SKM-1 treated with dmso at 0.1 percent for 144 hours (cell line): ENCODE data around the gene FCRLB.
"Not testable (repeated sequence)": the region's sequence is repeated elsewhere in the genome, so short reads cannot be mapped to it uniquely, and the experiment has no call there.

ENCODE experiments used
- DNase-seq: peaks from one replicate; lab custom pipeline; 2025; ENCODE audit not compliant: unreplicated experiment; lab: John Stamatoyannopoulos, UW

FCRLB gene

GRCh38 chr1:161738627-161739287 is 17.4 kb downstream of the FCRLB start:
- DNase-seq = peak; percentile 87

DNA sequence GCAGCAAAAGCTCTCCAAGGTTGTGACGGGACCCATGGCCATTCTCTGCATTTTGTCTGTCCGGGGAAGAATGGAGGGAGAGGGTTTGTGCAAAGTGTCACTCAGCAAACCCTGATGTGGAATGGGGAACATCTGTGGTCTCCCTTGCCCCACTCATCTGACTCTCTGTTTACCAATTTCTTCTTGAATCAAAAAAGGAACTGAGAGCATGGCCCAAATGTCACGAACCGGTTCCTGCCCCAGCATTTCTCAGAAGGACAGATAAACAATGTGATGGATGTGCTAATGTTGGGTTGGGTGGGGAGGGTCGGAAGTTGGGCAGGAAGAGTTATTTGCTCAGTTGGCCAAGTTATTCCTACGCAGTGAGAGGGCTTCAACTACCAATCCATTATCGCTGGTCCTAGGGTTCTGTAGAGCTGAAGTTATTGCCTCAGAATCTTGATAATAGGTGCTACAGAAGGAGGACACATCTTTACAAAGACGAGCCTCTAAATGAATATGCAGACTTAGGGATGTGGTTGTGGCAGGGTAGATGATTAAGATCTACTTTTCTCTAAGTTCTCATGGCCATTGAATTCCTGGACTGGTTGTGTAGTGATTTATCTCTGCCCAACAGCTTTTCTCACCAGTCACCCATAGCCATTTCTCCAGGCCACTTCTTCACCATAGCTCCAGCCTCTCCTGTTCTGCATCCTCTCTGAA is 18.7 kb downstream of the FCRLB start:
- DNase-seq = no peak

GRCh38 chr1:161740921-161741320 is 19.6 kb downstream of the FCRLB start:
- no peak for DNase-seq

DNA sequence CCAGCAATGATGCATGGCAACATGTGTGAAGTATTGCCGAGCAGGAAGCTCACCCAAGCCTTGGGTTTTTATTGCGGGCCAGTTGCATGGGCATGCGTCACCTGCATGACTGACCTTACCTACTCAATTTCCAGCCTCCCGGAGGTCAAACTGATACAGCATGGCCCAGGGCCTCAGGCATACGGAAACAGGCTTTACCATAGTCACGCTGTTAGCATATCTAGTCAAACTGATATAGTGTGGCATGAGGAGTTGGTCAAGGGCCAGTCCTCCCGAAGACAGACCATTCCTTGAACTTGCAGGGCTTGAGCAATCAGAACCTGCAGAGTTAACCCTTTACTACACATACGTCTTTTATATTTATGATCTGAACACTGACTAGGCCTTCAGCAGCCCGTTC is 21.9 kb downstream of the FCRLB start:
- no peak for DNase-seq

DNA sequence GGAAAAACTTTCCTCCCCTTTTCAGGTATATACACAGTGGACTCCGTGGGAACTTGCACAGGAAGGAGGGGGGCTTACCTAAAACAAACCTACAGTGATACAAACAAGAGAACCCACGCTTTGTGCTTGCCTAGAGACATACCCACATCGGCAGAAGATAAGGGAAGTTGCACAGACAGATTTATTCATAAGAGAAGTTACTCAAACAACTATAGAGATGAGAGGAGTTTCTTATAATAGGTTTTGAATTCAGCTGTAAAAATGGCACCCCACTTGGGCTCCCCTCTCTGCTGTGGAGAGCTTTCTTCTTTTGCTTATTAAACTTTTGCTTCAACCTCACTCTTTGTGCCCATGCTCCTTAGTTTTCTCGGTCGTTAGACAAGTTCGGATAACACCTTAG is 26.5 kb downstream of the FCRLB start:
- peak; percentile 23 for DNase-seq

GRCh38 chr1:161749509-161750407 is 28.4 kb downstream of the FCRLB start, which contains the start of gene DUSP12:
TSS of gene DUSP12 (plus strand) at chr1:161749786. CDS start at chr1:161749802, 16 bp downstream.
- peak; percentile 97 for DNase-seq

- DNase-seq = peak; percentile 31
These were observed 42.3 kb downstream of the FCRLB start for GRCh38 chr1:161763522-161764098.

DNA sequence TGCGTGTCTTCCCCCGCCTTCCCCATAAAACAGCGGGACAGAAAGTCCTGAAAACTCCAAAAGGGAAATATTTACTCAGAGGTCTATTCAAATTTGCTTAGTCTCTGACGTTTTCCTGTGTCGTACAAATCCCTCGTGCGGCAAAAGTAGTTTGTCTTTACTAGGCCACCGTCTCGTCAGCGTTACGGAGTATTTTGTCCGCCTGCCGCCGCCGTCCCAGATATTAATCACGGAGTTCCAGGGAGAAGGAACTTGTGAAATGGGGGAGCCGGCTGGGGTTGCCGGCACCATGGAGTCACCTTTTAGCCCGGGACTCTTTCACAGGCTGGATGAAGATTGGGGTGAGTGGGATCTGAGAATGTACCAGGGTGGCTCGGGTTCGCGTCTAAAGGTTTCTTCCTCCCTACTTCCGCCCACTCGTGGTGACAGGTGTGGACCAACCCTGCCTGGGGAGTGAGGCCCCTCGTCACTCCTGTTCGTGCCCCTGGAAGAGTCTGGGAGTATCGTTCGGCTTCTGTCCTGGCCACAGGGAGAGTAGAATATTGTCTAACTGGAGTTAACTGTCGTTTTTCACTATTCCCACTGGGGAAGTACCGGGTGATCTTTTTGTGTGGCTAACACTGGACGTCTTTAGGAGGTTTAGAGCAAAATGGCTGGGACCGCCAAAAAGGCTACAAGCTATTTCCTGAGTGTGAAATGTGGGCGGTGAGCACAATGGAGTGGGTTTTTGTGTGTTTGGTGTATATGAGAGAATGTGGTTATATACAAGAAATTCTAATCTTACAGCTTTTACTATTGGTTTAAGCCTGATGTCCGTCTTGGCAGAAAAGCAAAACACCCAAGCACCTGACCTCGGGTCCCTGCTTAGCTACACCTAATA is 45.0 kb downstream of the FCRLB start, which contains the start of gene ATF6:
Gene ATF6 (plus strand): TSS at position 219 of the 880 bp plus-strand sequence. CDS start 41 bp downstream, at position 260.
- peak; percentile 95 for DNase-seq

DNA sequence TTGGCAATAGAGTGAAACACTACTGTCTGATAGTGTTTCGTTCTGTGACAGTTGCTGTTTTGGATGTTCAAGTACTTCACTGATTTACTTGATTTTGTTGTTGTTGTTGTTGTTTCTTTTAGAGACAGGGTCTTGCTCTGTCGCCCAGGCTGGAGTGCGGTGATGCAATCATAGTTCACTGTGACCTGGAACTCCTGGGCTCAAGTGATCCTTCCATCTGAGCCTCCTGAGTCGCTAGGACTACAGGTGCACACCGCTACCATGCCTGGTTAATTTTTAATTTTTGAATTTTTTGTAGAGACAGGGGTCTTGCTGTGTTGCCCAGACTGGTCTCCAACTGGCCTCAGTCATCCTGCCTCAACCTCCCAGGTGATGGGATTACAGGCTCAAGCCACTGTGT is 47.1 kb downstream of the FCRLB start:
- no peak for DNase-seq

GRCh38 chr1:161768986-161769672 is 47.8 kb downstream of the FCRLB start:
- DNase-seq = no peak

GRCh38 chr1:161769673-161770045 is 48.3 kb downstream of the FCRLB start:
- DNase-seq = not testable (repeated sequence)

DNA sequence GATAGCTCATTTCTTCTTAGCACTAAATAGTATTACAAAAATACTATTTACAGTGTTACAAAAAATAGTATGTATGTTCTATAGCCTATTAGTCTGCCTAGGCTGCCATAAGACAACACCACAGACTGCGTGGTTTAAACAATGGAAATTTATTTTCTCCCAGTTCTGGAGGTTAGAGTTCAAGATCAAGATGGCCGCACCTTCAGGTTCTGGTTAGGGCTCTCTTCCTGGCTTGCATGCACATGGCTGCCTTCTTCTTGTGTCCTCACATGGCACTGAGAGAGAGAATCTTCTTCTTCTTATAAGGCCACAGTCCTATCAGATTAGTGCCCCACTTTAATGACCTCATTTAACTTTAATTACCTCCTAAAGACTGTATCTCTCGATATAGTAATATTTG is 48.9 kb downstream of the FCRLB start:
- DNase-seq = no peak

- DNase-seq = no peak
These were observed 49.8 kb downstream of the FCRLB start for GRCh38 chr1:161771161-161771560.

- no peak for DNase-seq
These were observed 50.6 kb downstream of the FCRLB start for GRCh38 chr1:161771973-161772372.

GRCh38 chr1:161772397-161772796 is 51.1 kb downstream of the FCRLB start:
- peak; percentile 85 for DNase-seq

DNA sequence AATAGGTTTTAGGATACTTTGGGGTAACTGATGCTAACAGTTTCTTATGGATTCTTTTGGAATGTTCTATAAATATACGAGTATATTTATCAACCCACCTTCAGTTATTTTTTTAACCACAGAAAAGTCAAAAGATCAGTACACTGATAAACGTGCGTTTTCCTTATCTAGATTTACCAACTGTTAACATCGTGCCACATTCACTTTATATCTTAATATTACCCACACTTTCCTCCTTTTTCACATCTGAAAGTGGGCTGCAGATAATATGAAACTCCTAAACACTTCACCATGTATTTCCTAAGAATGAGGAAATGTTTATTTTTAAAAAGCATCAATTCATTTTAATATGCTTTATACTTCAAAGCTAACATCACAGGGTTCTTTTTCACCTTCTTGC is 52.4 kb downstream of the FCRLB start:
- DNase-seq = no peak

DNA sequence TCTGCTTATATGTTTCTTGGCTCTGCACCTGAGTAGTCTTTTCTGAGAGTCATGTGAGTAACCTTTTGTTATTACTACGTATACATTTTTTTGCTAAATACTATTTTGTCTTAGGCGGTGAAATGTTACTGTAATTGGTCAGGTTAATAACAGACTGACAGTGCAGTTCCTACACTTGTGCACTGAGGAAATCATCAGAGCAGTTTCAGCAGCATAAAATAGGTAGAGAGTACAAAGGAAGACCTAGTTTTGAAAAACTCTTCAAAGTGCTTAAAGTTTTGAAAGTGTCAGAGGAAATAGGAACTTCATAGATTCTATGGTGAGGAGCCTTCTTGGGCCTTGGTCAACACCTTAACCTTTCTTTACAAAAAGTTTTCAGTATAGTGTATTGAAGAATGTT is 55.9 kb downstream of the FCRLB start:
- no peak for DNase-seq
